Psoas muscle (tissue), 8 donors: ENCODE data around the gene CFAP221. TPM values are rescaled to one million over a fixed set of nuclear protein-coding genes. Genes with fewer than 3 reads are reported as not detected.

ENCODE experiments used
- ATAC-seq, 4 donors: fragments of 200-7000 bp; cut with Tn5 transposase; one replicate each; pipeline ENCODE4 v1.9.1; 2020; ENCODE audit warnings: moderate library complexity in 3 of 4, mild to moderate bottlenecking in 2 of 4
- DNase-seq, 2 donors: peaks; one replicate each; pipeline ENCODE4 v3.0.0-alpha.2; 2020
- H3K27ac ChIP-seq: fragments of 200-600 bp; one replicate; pipeline ENCODE4 v1.8.0; 2022
- H3K27me3 ChIP-seq, 3 donors: fragments of 200-600 bp in 1 of 3; one replicate each; pipeline versions ENCODE4 v1.6.1 to v1.8.0; 2013 to 2022; ENCODE audit warnings: low read length in 2 of 3, mild to moderate bottlenecking in 2 of 3, moderate library complexity in 1 of 3; ENCODE audit not compliant: insufficient read depth in 3 of 3
- H3K36me3 ChIP-seq, 2 donors: fragments of 200-600 bp in 1 of 2; one replicate each; pipeline versions ENCODE4 v1.6.1 to v1.8.0; 2013 to 2022; ENCODE audit warnings: low read depth in 1 of 2, mild to moderate bottlenecking in 1 of 2, moderate library complexity in 1 of 2; ENCODE audit not compliant: insufficient read depth in 1 of 2
- H3K4me1 ChIP-seq: fragments of 200-600 bp; one replicate; pipeline ENCODE4 v1.8.0; 2022
- H3K4me3 ChIP-seq: fragments of 200-600 bp; one replicate; pipeline ENCODE4 v1.8.0; 2022; ENCODE audit warnings: mild to moderate bottlenecking
- H3K9me3 ChIP-seq: fragments of 200-600 bp; one replicate; pipeline ENCODE4 v1.8.0; 2022
- CTCF ChIP-seq: fragments of 200-600 bp; IDR thresholded peaks from one replicate; pipeline ENCODE4 v1.8.0; 2022; ENCODE audit warnings: antibody characterized with exemption
- WGBS, 3 donors: extraction: QIAGEN DNeasy Blood & Tissue Kit; methylation state at CpG; one replicate each; pipeline versions ENCODE4 v1.1.6 to v1.1.7; 2013; 5-methylcytosine and 5-hydroxymethylcytosine counted together
- intact Hi-C, 2 donors: fragments of 100-400 bp; cut with DNase I; formaldehyde crosslinking; loops; one replicate each; pipeline versions ENCODE4 v1.11.0 to v1.14.2; 2022
- polyA plus RNA-seq, 3 donors: library from polyadenylated mRNA; stranded (reverse); fragments of 200-250 nt; gene quantifications; one replicate each; pipeline ENCODE4 v1.2.3, GENCODE V29; 2013
- total RNA-seq, 4 donors: library from RNA; stranded (reverse); fragmentation: NEBNext Ultra II Directional in 2 of 4; extraction: Animal tissue kit (Norgen Biotek cat#: 25700) in 2 of 4; gene quantifications; one replicate each; pipeline versions ENCODE4 v1.2.1 to v1.2.4, GENCODE V29; 2021 to 2023
- donor health status: healthy with polysubstance abuse.
- donor health status: DM: no; HTN: no; CAD: no; lungs with moderate emphysema.
- donor health status: Bipolar disorder and iron deficiency.
- donor health status: healthy.
- donor health status: DM: yes; HTN: yes; CAD: no.
- donor health status: DM: no; HTN: no; CAD: no.
- donor health status: DM: no; HTN: no; CAD: no.
- donor health status: DM: yes; HTN: yes; CAD: no.

Gene CFAP221
- total and polyA plus RNA-seq, 7 donors, result 0.36 to 0.88 TPM; not detected in 5

- ATAC-seq, result no peak
- no peak overlapping the region for H3K4me3 ChIP-seq
- no peaks in the 10 kb centered on the region for H3K36me3 ChIP-seq
- DNase-seq, result no peak
- H3K27ac ChIP-seq, result no peak overlapping the region
- TF ChIP-seq CTCF, result no peak
- H3K9me3 ChIP-seq, result no peaks in the 10 kb centered on the region
- intact Hi-C loops, result no loop called here
- WGBS, 3 donors, result 62 to 66% (median 65%) methylated on average over 6 of the region's 6 CpGs
- no peaks in the 10 kb centered on the region for H3K27me3 ChIP-seq
- no peaks in the 10 kb centered on the region for H3K4me1 ChIP-seq
These were observed 127.5 kb downstream of the CFAP221 start for GRCh38 chr2:119671752-119672151.

- H3K9me3 ChIP-seq, result no peaks in the 10 kb centered on the region
- 90 to 97% (median 95%) methylated on average over 5 of the region's 5 CpGs for WGBS, 3 donors
- intact Hi-C loops, result no loop called here
- ATAC-seq, result no peak
- H3K27ac ChIP-seq, result no peak overlapping the region
- H3K36me3 ChIP-seq, result no peaks in the 10 kb centered on the region
- TF ChIP-seq CTCF, result no peak
- no peak for DNase-seq
- H3K4me3 ChIP-seq, result no peak overlapping the region
- H3K27me3 ChIP-seq, result no peaks in the 10 kb centered on the region
- H3K4me1 ChIP-seq, result no peaks in the 10 kb centered on the region
These were observed 128.1 kb downstream of the CFAP221 start for GRCh38 chr2:119672161-119672862.

GRCh38 chr2:119673796-119674195, 129.5 kb downstream of the CFAP221 start:
- H3K4me1 ChIP-seq, result no peaks in the 10 kb centered on the region
- 89 to 95% (median 92%) methylated on average over 2 of the region's 2 CpGs for WGBS, 3 donors

GRCh38 chr2:119674711-119675500, 130.7 kb downstream of the CFAP221 start:
- WGBS, 3 donors, result 40 to 52% (median 48%) methylated on average over 10 of the region's 10 CpGs
- TF ChIP-seq CTCF, result no peak
- intact Hi-C loops, result no loop called here
- ATAC-seq (no peak), DNase-seq (no peak)
- Histone ChIP-seq H3K27ac (no peak overlapping the region), H3K9me3 (no peaks in the 10 kb centered on the region), H3K4me1 (peaks cover 4% of the 10 kb centered on the region), H3K27me3 (no peaks in the 10 kb centered on the region), H3K36me3 (no peaks in the 10 kb centered on the region), H3K4me3 (no peak overlapping the region)

More at GRCh38 chr2:119673796-119674195, 129.5 kb downstream of the CFAP221 start:
- no peak for ATAC-seq
- Histone ChIP-seq H3K27me3 (no peaks in the 10 kb centered on the region), H3K36me3 (no peaks in the 10 kb centered on the region), H3K27ac (no peak overlapping the region), H3K4me3 (no peak overlapping the region), H3K9me3 (no peaks in the 10 kb centered on the region)
- DNase-seq, result no peak
- intact Hi-C loops, result no loop called here
- no peak for TF ChIP-seq CTCF
